Fibroblast of pulmonary artery (primary cell): ENCODE results near the gene GTPBP3.

ENCODE experiments used
- DNase-seq: peaks from one replicate; pipeline ENCODE4 v3.0.0-alpha.2; 2010; ENCODE audit warnings: low read depth
- H3K4me3 ChIP-seq: replicated peaks from 2 replicates; pipeline ENCODE4 v1.5.1; 2011; ENCODE audit warnings: low read depth, mild to moderate bottlenecking, control low read depth, low read length, moderate library complexity
- CTCF ChIP-seq: IDR thresholded peaks from 2 replicates; pipeline ENCODE4 v1.5.1; 2011; ENCODE audit warnings: mild to moderate bottlenecking, control low read depth, low read length, inconsistent platforms; ENCODE audit errors: missing control alignments

The GTPBP3 gene

GRCh38 chr19:17296273-17296672 is 41.1 kb upstream of the GTPBP3 start:
- DNase-seq: no peak
- no peak for TF ChIP-seq CTCF
- H3K4me3 ChIP-seq: no peak overlapping the region

GRCh38 chr19:17296976-17297375 is 40.4 kb upstream of the GTPBP3 start:
- TF ChIP-seq CTCF: no peak
- H3K4me3 ChIP-seq: no peak overlapping the region
- no peak for DNase-seq

GRCh38 chr19:17300992-17301619 is 36.2 kb upstream of the GTPBP3 start:
- no peak overlapping the region for H3K4me3 ChIP-seq

GRCh38 chr19:17302391-17303166 is 34.8 kb upstream of the GTPBP3 start:
- peak overlapping the region; percentile 72 for H3K4me3 ChIP-seq
- TF ChIP-seq CTCF: no peak
- DNase-seq: no peak

More at GRCh38 chr19:17300992-17301619, 36.2 kb upstream of the GTPBP3 start:
- no peak for TF ChIP-seq CTCF
- DNase-seq: no peak

GRCh38 chr19:17303167-17303939 is 34.0 kb upstream of the GTPBP3 start, which contains the start of gene ABHD8:
ABHD8 (minus strand) TSS chr19:17303425; CDS start chr19:17301616, 1,809 bp downstream.
- DNase-seq: peak; percentile 97
- peak within 1 kb of the TSS; percentile 72 for H3K4me3 ChIP-seq
- TF ChIP-seq CTCF: peak; percentile 26

GRCh38 chr19:17303940-17304267 is 33.4 kb upstream of the GTPBP3 start:
- TF ChIP-seq CTCF: no peak
- H3K4me3 ChIP-seq: no peak overlapping the region
- DNase-seq: no peak
